ENCODE measurements around the gene LAMB3. TPM values are rescaled to one million over a fixed set of nuclear protein-coding genes. Genes with fewer than 3 reads are reported as not detected.

Gene LAMB3
- total RNA-seq, 1 experiment from 2014 or later, result 70.2 TPM

- Histone ChIP-seq H3K4me2 (ENCODE audit: low read length) (no peak overlapping the region), H2AFZ (ENCODE audit: low read depth, low read length, poor library complexity, severe bottlenecking) (no peak overlapping the region), H3K36me3 (ENCODE audit: control insufficient read depth in 1 of 2, insufficient read depth in 2 of 2, low read length in 2 of 2) (no peaks in the 10 kb centered on the region), H4K20me1 (ENCODE audit: insufficient read depth) (no peaks in the 10 kb centered on the region), H3K4me1 (ENCODE audit: control insufficient read depth in 1 of 2, insufficient read depth in 2 of 2, low read length in 2 of 2) (peaks cover 6 to 9% of the 10 kb centered on the region in 2 experiments; a peak in 3 of 4 replicates), H3K27me3 (ENCODE audit: insufficient read depth, low read length) (no peaks in the 10 kb centered on the region; the same call in 1 of the 2 replicates), H3K9me2 (ENCODE audit: insufficient read depth) (no peaks in the 10 kb centered on the region), H3K9me3 (ENCODE audit: control insufficient read depth in 1 of 2, insufficient read depth in 1 of 2, low read depth in 1 of 2, low read length in 2 of 2) (no peaks in the 10 kb centered on the region), H3K9ac (ENCODE audit: low read length) (no peak overlapping the region), H3K79me2 (ENCODE audit: insufficient read depth, low read length) (no peaks in the 10 kb centered on the region), H3K4me3 (replicated peaks in 1 of 2; ENCODE audit: low read depth in 1 of 2, low read length in 2 of 2) (no peak overlapping the region), H3K27ac (ENCODE audit: low read depth, low read length) (no peak overlapping the region)
- no peak for DNase-seq (ENCODE audit: low read depth, low spot score)
- ChIA-PET POLR2A (no interaction called here), RAD21 (ENCODE audit: low non-redundant PET in 1 of 2, low total read pairs in 2 of 2, uncharacterized antibody in 2 of 2, unreplicated experiment in 2 of 2) (no interaction called here), CTCF (interaction anchor here (1.0 to 1.4 kb wide), 6 partner anchors 13 to 234 kb away, joined by 3 to 7 read pairs (median 4); no protein-coding TSS in a partner anchor)
- no TSS peak for BruUV-seq (replicated peaks)
- no peak for ATAC-seq
- intact Hi-C loops (cut with micrococcal nuclease), result no loop called here
- TF ChIP-seq EZH2phosphoT487 (IDR thresholded peaks at IDR 0.05; ENCODE audit: borderline replicate concordance), result no peak
- TF ChIP-seq YY1 (IDR thresholded peaks at IDR 0.05; ENCODE audit: extremely low read depth, insufficient replicate concordance, low read depth, low read length), result no peak
- TF ChIP-seq CBX3 (IDR thresholded peaks at IDR 0.05; ENCODE audit: low read depth), result no peak
- TF ChIP-seq EGR1 (IDR thresholded peaks at IDR 0.05; ENCODE audit: low read depth), result no peak
- TF ChIP-seq SIN3A (IDR thresholded peaks at IDR 0.05; ENCODE audit: low read depth), result no peak
- TF ChIP-seq ZNF274 (IDR thresholded peaks at IDR 0.05; ENCODE audit: low read depth, low read length), result no peak
- no peak for TF ChIP-seq SP1 (IDR thresholded peaks at IDR 0.05; ENCODE audit: low read depth)
- TF ChIP-seq FOSL1 (IDR thresholded peaks at IDR 0.05; ENCODE audit: low read depth), result no peak
- TF ChIP-seq ATF3 (IDR thresholded peaks at IDR 0.05), result no peak
- TF ChIP-seq JUND (IDR thresholded peaks at IDR 0.05), result no peak
- TF ChIP-seq POLR2A (IDR thresholded peaks at IDR 0.05; ENCODE audit: borderline replicate concordance, extremely low read depth, insufficient read depth, insufficient read length), result no peak
- TF ChIP-seq REST (IDR thresholded peaks at IDR 0.05; ENCODE audit: low read depth), result no peak
- TF ChIP-seq MAX (IDR thresholded peaks at IDR 0.05), result no peak
- no peak for TF ChIP-seq TCF7L2 (IDR thresholded peaks at IDR 0.05; ENCODE audit: borderline replicate concordance, extremely low read depth, insufficient read depth, insufficient read length)
- no peak for TF ChIP-seq RAD21 (IDR thresholded peaks at IDR 0.05; ENCODE audit: low read depth)
- TF ChIP-seq CTCF (IDR thresholded peaks at IDR 0.05 in 2 of 3, conservative IDR thresholded peaks at IDR 0.05 in 1 of 3; ENCODE audit: borderline replicate concordance in 1 of 3, insufficient read depth in 1 of 3, low read depth in 2 of 3, low read length in 2 of 3), result no peak
- no peak for TF ChIP-seq CEBPB (IDR thresholded peaks at IDR 0.05; ENCODE audit: low read depth)
- no peak for TF ChIP-seq EZH2 (IDR thresholded peaks at IDR 0.05)
- TF ChIP-seq ZBTB33 (IDR thresholded peaks at IDR 0.05; ENCODE audit: extremely low read depth, insufficient replicate concordance, low read length), result no peak
These were observed 62.4 kb downstream of the LAMB3 start for GRCh38 chr1:209589863-209590262.
